ENCODE results near the gene KLB. TPM values are rescaled to one million over a fixed set of nuclear protein-coding genes. Genes with fewer than 3 reads are reported as not detected.

KLB gene
- total RNA-seq, 1 experiment from 2014 or later: 0.09 TPM

- Mint-ChIP-seq H3K36me3 (ENCODE audit: insufficient read depth, unreplicated experiment) (peaks cover 6% of the 10 kb centered on the region), H3K27ac (ENCODE audit: unreplicated experiment) (no peak overlapping the region), H3K27me3 (ENCODE audit: unreplicated experiment) (no peaks in the 10 kb centered on the region), H3K9me3 (ENCODE audit: low read depth, unreplicated experiment) (no peaks in the 10 kb centered on the region), H3K4me3 (ENCODE audit: low read depth, unreplicated experiment) (no peak overlapping the region), H3K4me1 (ENCODE audit: low read depth, unreplicated experiment) (peaks cover 8% of the 10 kb centered on the region)
- intact Hi-C loops (cut with micrococcal nuclease; ENCODE audit: unreplicated experiment): loop anchor here (1.0 to 2.0 kb wide), 2 partner anchors 122 to 169 kb away; partner anchors contain the start of gene SMIM14
- CTCF ChIA-PET: interaction anchor here (0.7 to 1.3 kb wide), 3 partner anchors 11 to 170 kb away, joined by 3 to 9 read pairs (median 3); partner anchors contain the start of genes LIAS and RPL9
- TF ChIP-seq, protein P1, sequence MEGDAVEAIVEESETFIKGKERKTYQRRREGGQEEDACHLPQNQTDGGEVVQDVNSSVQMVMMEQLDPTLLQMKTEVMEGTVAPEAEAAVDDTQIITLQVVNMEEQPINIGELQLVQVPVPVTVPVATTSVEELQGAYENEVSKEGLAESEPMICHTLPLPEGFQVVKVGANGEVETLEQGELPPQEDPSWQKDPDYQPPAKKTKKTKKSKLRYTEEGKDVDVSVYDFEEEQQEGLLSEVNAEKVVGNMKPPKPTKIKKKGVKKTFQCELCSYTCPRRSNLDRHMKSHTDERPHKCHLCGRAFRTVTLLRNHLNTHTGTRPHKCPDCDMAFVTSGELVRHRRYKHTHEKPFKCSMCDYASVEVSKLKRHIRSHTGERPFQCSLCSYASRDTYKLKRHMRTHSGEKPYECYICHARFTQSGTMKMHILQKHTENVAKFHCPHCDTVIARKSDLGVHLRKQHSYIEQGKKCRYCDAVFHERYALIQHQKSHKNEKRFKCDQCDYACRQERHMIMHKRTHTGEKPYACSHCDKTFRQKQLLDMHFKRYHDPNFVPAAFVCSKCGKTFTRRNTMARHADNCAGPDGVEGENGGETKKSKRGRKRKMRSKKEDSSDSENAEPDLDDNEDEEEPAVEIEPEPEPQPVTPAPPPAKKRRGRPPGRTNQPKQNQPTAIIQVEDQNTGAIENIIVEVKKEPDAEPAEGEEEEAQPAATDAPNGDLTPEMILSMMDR (IDR thresholded peaks at IDR 0.05; ENCODE audit: unreplicated experiment): peak; percentile 45
- peak; percentile 40 for DNase-seq
- BruUV-seq (replicated peaks): no TSS peak
These were observed 62.8 kb downstream of the KLB start for GRCh38 chr4:39469429-39470077.

GRCh38 chr4:39470402-39470801 lies 63.7 kb downstream of the KLB start:
- CTCF ChIA-PET: no interaction called here
- TF ChIP-seq, protein P1 (IDR thresholded peaks at IDR 0.05; ENCODE audit: unreplicated experiment): no peak
- H3K9me3 Mint-ChIP-seq (ENCODE audit: low read depth, unreplicated experiment): no peaks in the 10 kb centered on the region
- peaks cover 8% of the 10 kb centered on the region for H3K4me1 Mint-ChIP-seq (ENCODE audit: low read depth, unreplicated experiment)
- BruUV-seq (replicated peaks): no TSS peak
- no peaks in the 10 kb centered on the region for H3K27me3 Mint-ChIP-seq (ENCODE audit: unreplicated experiment)
- DNase-seq: no peak
- H3K4me3 Mint-ChIP-seq (ENCODE audit: low read depth, unreplicated experiment): no peak overlapping the region
- intact Hi-C loops (cut with micrococcal nuclease; ENCODE audit: unreplicated experiment): no loop called here
- H3K36me3 Mint-ChIP-seq (ENCODE audit: insufficient read depth, unreplicated experiment): no peaks in the 10 kb centered on the region
- H3K27ac Mint-ChIP-seq (ENCODE audit: unreplicated experiment): no peak overlapping the region

GRCh38 chr4:39472396-39472795 lies 65.7 kb downstream of the KLB start:
- intact Hi-C loops (cut with micrococcal nuclease; ENCODE audit: unreplicated experiment): no loop called here
- BruUV-seq (replicated peaks): no TSS peak
- no peak for DNase-seq
- TF ChIP-seq, protein P1 (IDR thresholded peaks at IDR 0.05; ENCODE audit: unreplicated experiment): no peak
- Mint-ChIP-seq H3K9me3 (ENCODE audit: low read depth, unreplicated experiment) (no peaks in the 10 kb centered on the region), H3K4me1 (ENCODE audit: low read depth, unreplicated experiment) (no peaks in the 10 kb centered on the region), H3K36me3 (ENCODE audit: insufficient read depth, unreplicated experiment) (no peaks in the 10 kb centered on the region), H3K27ac (ENCODE audit: unreplicated experiment) (no peak overlapping the region), H3K4me3 (ENCODE audit: low read depth, unreplicated experiment) (no peak overlapping the region), H3K27me3 (ENCODE audit: unreplicated experiment) (no peaks in the 10 kb centered on the region)
- CTCF ChIA-PET: no interaction called here

- Mint-ChIP-seq H3K27me3 (ENCODE audit: unreplicated experiment) (no peaks in the 10 kb centered on the region), H3K9me3 (ENCODE audit: low read depth, unreplicated experiment) (no peaks in the 10 kb centered on the region), H3K27ac (ENCODE audit: unreplicated experiment) (no peak overlapping the region), H3K36me3 (ENCODE audit: insufficient read depth, unreplicated experiment) (no peaks in the 10 kb centered on the region), H3K4me1 (ENCODE audit: low read depth, unreplicated experiment) (no peaks in the 10 kb centered on the region), H3K4me3 (ENCODE audit: low read depth, unreplicated experiment) (no peak overlapping the region)
- intact Hi-C loops (cut with micrococcal nuclease; ENCODE audit: unreplicated experiment): no loop called here
- CTCF ChIA-PET: interaction anchor here (1.3 kb wide), 1 partner anchor 12 kb away, joined by 3 read pairs; no protein-coding TSS in a partner anchor
- TF ChIP-seq, protein P1 (IDR thresholded peaks at IDR 0.05; ENCODE audit: unreplicated experiment): no peak
- no peak for DNase-seq
- no TSS peak for BruUV-seq (replicated peaks)
These were observed 69.6 kb downstream of the KLB start for GRCh38 chr4:39476187-39476895.
